Natural killer cell (primary cell): ENCODE results near the gene MGLL. TPM values are rescaled to one million over a fixed set of nuclear protein-coding genes. Genes with fewer than 3 reads are reported as not detected.

Experiments used
- ATAC-seq, 3 donors: fragments of 150-1000 bp in 2 of 3; fragments of 200-7000 bp in 1 of 3; cut with Tn5 transposase; 1 replicate in 1 of 3; 2 replicates in 2 of 3; pipeline ENCODE4 v1.10.0; 2021; ENCODE audit warnings: mild to moderate bottlenecking in 2 of 3, moderate library complexity in 2 of 3
- DNase-seq, 2 donors: peaks; one replicate each; pipeline versions ENCODE4 v3.0.0 to v3.0.0-alpha.2; 2013 to 2021; ENCODE audit warnings: mixed read lengths in 1 of 2
- H3K27ac ChIP-seq: one replicate; pipeline ENCODE4 v1.5.1; 2013; ENCODE audit warnings: mild to moderate bottlenecking, low read length
- H3K27me3 ChIP-seq: one replicate; pipeline ENCODE4 v1.6.1; 2013; ENCODE audit warnings: low read length; ENCODE audit not compliant: control insufficient read depth, insufficient read depth
- H3K36me3 ChIP-seq: one replicate; pipeline ENCODE4 v1.6.1; 2013; ENCODE audit warnings: low read length; ENCODE audit not compliant: control insufficient read depth, insufficient read depth
- H3K4me1 ChIP-seq: one replicate; pipeline ENCODE4 v1.6.1; 2013; ENCODE audit warnings: low read length; ENCODE audit not compliant: control insufficient read depth, insufficient read depth
- H3K4me3 ChIP-seq: one replicate; pipeline ENCODE4 v1.5.1; 2013; ENCODE audit warnings: low read length
- H3K9me3 ChIP-seq: one replicate; pipeline ENCODE4 v1.6.1; 2013; ENCODE audit warnings: low read length; ENCODE audit not compliant: control insufficient read depth, insufficient read depth
- H3K27ac Mint-ChIP-seq, 2 donors: one replicate each; pipeline ENCODE4 v1.8.0; 2022; ENCODE audit warnings: mild to moderate bottlenecking in 2 of 2, mixed read lengths in 2 of 2, moderate library complexity in 1 of 2
- H3K27me3 Mint-ChIP-seq, 2 donors: one replicate each; pipeline ENCODE4 v1.8.0; 2022; ENCODE audit warnings: low read depth in 2 of 2, mixed read lengths in 2 of 2
- H3K36me3 Mint-ChIP-seq: one replicate; pipeline ENCODE4 v1.8.0; 2022; ENCODE audit warnings: mixed read lengths
- H3K4me1 Mint-ChIP-seq, 2 donors: one replicate each; pipeline ENCODE4 v1.8.0; 2022; ENCODE audit warnings: mixed read lengths in 2 of 2
- H3K4me3 Mint-ChIP-seq: one replicate; pipeline ENCODE4 v1.8.0; 2022; ENCODE audit warnings: mild to moderate bottlenecking, moderate library complexity, mixed read lengths
- H3K9me3 Mint-ChIP-seq, 2 donors: one replicate each; pipeline ENCODE4 v1.8.0; 2022; ENCODE audit warnings: mixed read lengths in 2 of 2
- CTCF ChIP-seq: fragments of 200-600 bp; IDR thresholded peaks from one replicate; pipeline ENCODE4 v1.8.0; 2022; ENCODE audit warnings: antibody characterized with exemption
- WGBS: methylation state at CpG from one replicate; pipeline ENCODE4 v1.1.7; 2013; ENCODE audit warnings: missing lambda C conversion rate; ENCODE audit not compliant: insufficient coverage; 5-methylcytosine and 5-hydroxymethylcytosine counted together
- intact Hi-C: fragments of 100-400 bp; cut with micrococcal nuclease; formaldehyde crosslinking; loops from one replicate; pipeline ENCODE4 v1.14.2; 2022
- total RNA-seq, 4 donors: library from RNA; stranded (reverse); fragments of 120-200 nt in 1 of 4; gene quantifications; one replicate each; pipeline versions ENCODE4 v1.2.3 to v1.2.4, GENCODE V29; 2013 to 2022

Gene MGLL
- total RNA-seq, 3 donors from 2014 or later (not counting 1 experiment from before 2014, with no cell fraction given): 2.7 to 4.6 (median 3.0) TPM

GRCh38 chr3:127789990-127790881 is 32.1 kb downstream of the MGLL start:
- 96% methylated on average over 17 of the region's 19 CpGs for WGBS
- Mint-ChIP-seq H3K4me3 (no peak overlapping the region), H3K36me3 (no peaks in the 10 kb centered on the region), H3K27me3 (peaks cover 0 to 2% of the 10 kb centered on the region in 2 donors), H3K4me1 (no peaks in the 10 kb centered on the region), H3K27ac (no peak overlapping the region), H3K9me3 (no peaks in the 10 kb centered on the region)
- Histone ChIP-seq H3K4me3 (no peak overlapping the region), H3K27me3 (no peaks in the 10 kb centered on the region), H3K27ac (no peak overlapping the region), H3K4me1 (no peaks in the 10 kb centered on the region), H3K9me3 (no peaks in the 10 kb centered on the region), H3K36me3 (no peaks in the 10 kb centered on the region)
- intact Hi-C loops: no loop called here
- no peak for DNase-seq
- no peak for TF ChIP-seq CTCF
- no peak for ATAC-seq

- H3K27me3 Mint-ChIP-seq: peaks cover 0 to 2% of the 10 kb centered on the region in 2 donors
- 89% methylated on average over 5 of the region's 5 CpGs for WGBS
- DNase-seq: no peak
- no peaks in the 10 kb centered on the region for H3K36me3 ChIP-seq
- no peak overlapping the region for H3K4me3 ChIP-seq
- no peaks in the 10 kb centered on the region for H3K9me3 Mint-ChIP-seq
- ATAC-seq: no peak
- no peaks in the 10 kb centered on the region for H3K27me3 ChIP-seq
- no peak overlapping the region for H3K27ac ChIP-seq
- H3K4me1 ChIP-seq: no peaks in the 10 kb centered on the region
- H3K27ac Mint-ChIP-seq: no peak overlapping the region
- no peaks in the 10 kb centered on the region for H3K9me3 ChIP-seq
- no peaks in the 10 kb centered on the region for H3K4me1 Mint-ChIP-seq
- H3K36me3 Mint-ChIP-seq: no peaks in the 10 kb centered on the region
- no peak for TF ChIP-seq CTCF
- intact Hi-C loops: no loop called here
- H3K4me3 Mint-ChIP-seq: no peak overlapping the region
Observed at GRCh38 chr3:127789051-127789450, 33.3 kb downstream of the MGLL start.

DNA sequence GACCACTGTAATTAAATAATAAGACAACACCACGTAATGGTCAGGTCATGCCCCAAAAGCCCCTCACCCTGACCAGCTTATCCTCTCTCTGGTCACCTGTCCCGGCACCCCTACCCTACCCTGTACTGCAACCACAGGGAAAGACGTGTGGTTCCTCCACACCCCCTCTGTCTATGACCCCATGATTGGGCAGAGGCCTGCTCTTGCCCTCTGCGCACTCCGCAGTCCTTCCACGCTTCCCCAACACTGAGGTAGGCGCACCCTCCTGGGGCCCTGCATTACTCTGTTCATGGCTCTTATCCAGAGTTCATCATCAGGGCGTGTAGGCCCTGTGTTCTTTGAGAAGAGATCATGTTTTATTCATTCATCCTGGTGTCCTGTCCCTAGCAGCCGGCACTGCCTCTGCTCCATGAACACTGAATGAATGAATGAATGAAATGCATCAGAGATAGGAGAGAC is 33.8 kb downstream of the MGLL start:
- no peak overlapping the region for H3K27ac Mint-ChIP-seq
- no peak for DNase-seq
- WGBS: 91% methylated on average over 9 of the region's 9 CpGs

More for the DNA sequence above, 33.8 kb downstream of the MGLL start:
- ATAC-seq: no peak
- Histone ChIP-seq H3K27ac (no peak overlapping the region), H3K27me3 (no peaks in the 10 kb centered on the region), H3K4me3 (no peak overlapping the region), H3K4me1 (no peaks in the 10 kb centered on the region), H3K36me3 (no peaks in the 10 kb centered on the region), H3K9me3 (no peaks in the 10 kb centered on the region)
- intact Hi-C loops: no loop called here
- H3K4me3 Mint-ChIP-seq: no peak overlapping the region
- no peak for TF ChIP-seq CTCF
- no peaks in the 10 kb centered on the region for H3K36me3 Mint-ChIP-seq
- no peaks in the 10 kb centered on the region for H3K9me3 Mint-ChIP-seq
- peaks cover 0 to 2% of the 10 kb centered on the region in 2 donors for H3K27me3 Mint-ChIP-seq
- H3K4me1 Mint-ChIP-seq: no peaks in the 10 kb centered on the region
